MM.1S (cell line): ENCODE data around the gene RUFY4.

Experiments used
- DNase-seq: peaks from one replicate; pipeline ENCODE4 v3.0.0-alpha.2; 2015
- H2AFZ ChIP-seq: fragments of 300-600 bp; sonication (generic); 2 replicates; pipeline ENCODE4 v1.6.0; 2016; ENCODE audit warnings: antibody characterized with exemption, low read length
- H3F3A ChIP-seq: fragments of 300-600 bp; sonication (generic); 2 replicates; pipeline ENCODE4 v1.6.1; 2016; ENCODE audit warnings: mild to moderate bottlenecking, antibody characterized with exemption, low read length, moderate library complexity, mixed read lengths; ENCODE audit not compliant: insufficient read depth
- H3K27ac ChIP-seq: fragments of 300-600 bp; sonication (generic); 2 replicates; pipeline ENCODE4 v1.5.1; 2016; ENCODE audit warnings: mild to moderate bottlenecking, low read length
- H3K27me3 ChIP-seq: fragments of 300-600 bp; sonication (generic); replicated peaks from 2 replicates; pipeline ENCODE4 v1.6.0; 2016; ENCODE audit warnings: low read length; ENCODE audit not compliant: insufficient read depth
- H3K36me3 ChIP-seq: fragments of 300-600 bp; sonication (generic); replicated peaks from 2 replicates; pipeline ENCODE4 v1.6.1; 2016; ENCODE audit warnings: mild to moderate bottlenecking, low read length, mixed read lengths; ENCODE audit not compliant: insufficient read depth
- H3K4me1 ChIP-seq: fragments of 300-600 bp; sonication (generic); 2 replicates; pipeline ENCODE4 v1.6.1; 2016; ENCODE audit warnings: low read length, mixed read lengths
- H3K4me2 ChIP-seq: fragments of 300-600 bp; sonication (generic); 2 replicates; pipeline ENCODE4 v1.6.0; 2016; ENCODE audit warnings: low read depth, low read length
- H3K4me3 ChIP-seq: fragments of 300-600 bp; sonication (generic); 2 replicates; pipeline ENCODE4 v1.5.1; 2016; ENCODE audit warnings: low read length, mixed read lengths
- H3K79me2 ChIP-seq: fragments of 300-600 bp; sonication (generic); 2 replicates; pipeline ENCODE4 v1.6.1; 2016; ENCODE audit warnings: mixed run types, low read length, mixed read lengths
- H3K9ac ChIP-seq: fragments of 300-600 bp; sonication (generic); 2 replicates; pipeline ENCODE4 v1.6.1; 2016; ENCODE audit warnings: low read length, mixed read lengths
- H3K9me2 ChIP-seq: fragments of 300-600 bp; sonication (generic); replicated peaks from 2 replicates; pipeline ENCODE4 v1.6.1; 2016; ENCODE audit warnings: mild to moderate bottlenecking, low read length, mixed read lengths; ENCODE audit not compliant: insufficient read depth
- H3K9me3 ChIP-seq: fragments of 300-600 bp; sonication (generic); replicated peaks from 2 replicates; pipeline ENCODE4 v1.6.1; 2016; ENCODE audit warnings: mild to moderate bottlenecking, low read length, mixed read lengths; ENCODE audit not compliant: insufficient read depth
- H4K20me1 ChIP-seq: fragments of 300-600 bp; sonication (generic); 2 replicates; pipeline ENCODE4 v1.6.1; 2016; ENCODE audit warnings: mild to moderate bottlenecking, low read length, moderate library complexity, mixed read lengths; ENCODE audit not compliant: insufficient read depth
- CTCF ChIP-seq: fragments of 300-600 bp; sonication (generic); IDR thresholded peaks from 2 replicates; pipeline ENCODE4 v1.5.1; 2016; ENCODE audit warnings: antibody characterized with exemption, low read length, mixed read lengths
- EZH2 ChIP-seq: fragments of 300-600 bp; sonication (generic); optimal IDR thresholded peaks from 2 replicates; pipeline ENCODE3; 2017; ENCODE audit warnings: low read depth, mild to moderate bottlenecking, antibody characterized with exemption, low read length, mixed read lengths
- EZH2phosphoT487 ChIP-seq: fragments of 300-600 bp; sonication (generic); IDR thresholded peaks from 2 replicates; pipeline ENCODE4 v1.6.1; 2018; ENCODE audit warnings: antibody characterized with exemption, low read length

RUFY4 gene

GRCh38 chr2:218079943-218080913 lies 11.2 kb downstream of the RUFY4 start:
- TF ChIP-seq CTCF (no peak), EZH2 (no peak), EZH2phosphoT487 (no peak)
- Histone ChIP-seq H4K20me1 (no peaks in the 10 kb centered on the region), H3K9me2 (no peaks in the 10 kb centered on the region), H3K27ac (no peak overlapping the region), H2AFZ (no peak overlapping the region), H3K9ac (no peak overlapping the region), H3K4me2 (no peak overlapping the region), H3F3A (no peaks in the 10 kb centered on the region), H3K79me2 (no peaks in the 10 kb centered on the region), H3K36me3 (no peaks in the 10 kb centered on the region), H3K27me3 (no peaks in the 10 kb centered on the region), H3K4me1 (peaks cover 12% of the 10 kb centered on the region), H3K4me3 (no peak overlapping the region), H3K9me3 (no peaks in the 10 kb centered on the region)
- DNase-seq = no peak

- Histone ChIP-seq H3K27ac (peak overlapping the region; percentile 15; the same call in 1 of the 2 replicates), H3F3A (no peaks in the 10 kb centered on the region)
- peak; percentile 53 for DNase-seq
Measured at GRCh38 chr2:218081063-218081462, 12.0 kb downstream of the RUFY4 start.

GRCh38 chr2:218081695-218082094 lies 12.6 kb downstream of the RUFY4 start:
- no peak overlapping the region; the same call in 1 of the 2 replicates for H3K27ac ChIP-seq
- no peak overlapping the region for H3K9ac ChIP-seq
- no peaks in the 10 kb centered on the region for H3K79me2 ChIP-seq
- H3K9me2 ChIP-seq = no peaks in the 10 kb centered on the region
- peaks cover 12% of the 10 kb centered on the region for H3K4me1 ChIP-seq
- TF ChIP-seq EZH2phosphoT487 (no peak), EZH2 (no peak), CTCF (no peak)
- no peaks in the 10 kb centered on the region for H3K27me3 ChIP-seq
- no peak overlapping the region for H2AFZ ChIP-seq
- no peaks in the 10 kb centered on the region for H3K36me3 ChIP-seq
- peak overlapping the region; percentile 35; the same call in 1 of the 2 replicates for H3K4me2 ChIP-seq
- H3K4me3 ChIP-seq = no peak overlapping the region
- H3F3A ChIP-seq = no peaks in the 10 kb centered on the region
- no peaks in the 10 kb centered on the region for H3K9me3 ChIP-seq
- H4K20me1 ChIP-seq = no peaks in the 10 kb centered on the region
- no peak for DNase-seq

More at GRCh38 chr2:218081063-218081462, 12.0 kb downstream of the RUFY4 start:
- Histone ChIP-seq H3K4me2 (peak overlapping the region; percentile 35; the same call in 1 of the 2 replicates), H3K9ac (no peak overlapping the region), H4K20me1 (no peaks in the 10 kb centered on the region), H3K9me3 (no peaks in the 10 kb centered on the region), H3K79me2 (no peaks in the 10 kb centered on the region), H3K4me1 (peaks cover 12% of the 10 kb centered on the region), H3K27me3 (no peaks in the 10 kb centered on the region), H3K4me3 (no peak overlapping the region), H2AFZ (no peak overlapping the region), H3K36me3 (no peaks in the 10 kb centered on the region), H3K9me2 (no peaks in the 10 kb centered on the region)
- no peak for TF ChIP-seq CTCF
- TF ChIP-seq EZH2 = no peak
- no peak for TF ChIP-seq EZH2phosphoT487
